Activated CD4-positive, alpha-beta T cell treated with anti-CD3 and anti-CD28 coated beads for 36 hours (primary cell): Measurements from ENCODE around the gene GGT6. TPM values are rescaled to one million over a fixed set of nuclear protein-coding genes. Genes with fewer than 3 reads are reported as not detected.
A peak's percentile ranks its signal among the peaks of the same experiment; 100 is the strongest.
"Not testable (repeated sequence)": the region's sequence is repeated elsewhere in the genome, so short reads cannot be mapped to it uniquely, and the experiment has no call there.

Experiments used
- ATAC-seq: fragments of 200-7000 bp; cut with Tn5 transposase; one replicate; pipeline ENCODE4 v1.10.0; 2021; ENCODE audit warnings: mild to moderate bottlenecking, moderate library complexity
- CTCF ChIA-PET: fragments of 350-600 bp; sonication (Branson Sonifier 250); formaldehyde crosslinking; loops from one replicate; lab custom pipeline; 2021; ENCODE audit warnings: antibody characterized with exemption; lab: Charles Lee
- POLR2A ChIA-PET: fragments of 350-600 bp; sonication (Branson Sonifier 250); formaldehyde crosslinking; loops from one replicate; lab custom pipeline; 2021; ENCODE audit warnings: antibody characterized with exemption, inconsistent platforms; lab: Charles Lee
- DNase-seq: peaks from one replicate; pipeline ENCODE4 v3.0.0-alpha.2; 2020
- H3K27ac Mint-ChIP-seq: one replicate; pipeline ENCODE4 v1.8.0; 2021; ENCODE audit warnings: mixed read lengths
- H3K27me3 Mint-ChIP-seq: one replicate; pipeline ENCODE4 v1.8.0; 2021; ENCODE audit warnings: mixed read lengths
- H3K36me3 Mint-ChIP-seq: one replicate; pipeline ENCODE4 v1.8.0; 2021; ENCODE audit warnings: low read depth, mixed read lengths
- H3K4me1 Mint-ChIP-seq: one replicate; pipeline ENCODE4 v1.8.0; 2021; ENCODE audit warnings: mixed read lengths
- H3K4me3 Mint-ChIP-seq: one replicate; pipeline ENCODE4 v1.8.0; 2021; ENCODE audit warnings: mild to moderate bottlenecking, moderate library complexity, mixed read lengths
- H3K9me3 Mint-ChIP-seq: one replicate; pipeline ENCODE4 v1.8.0; 2021; ENCODE audit warnings: low read depth, mixed read lengths
- intact Hi-C, 2 experiments: fragments of 100-400 bp; cut with DNase I in 1 of 2; cut with micrococcal nuclease in 1 of 2; formaldehyde crosslinking; loops; one replicate each; pipeline versions ENCODE4 v1.14.2 to v1.15.1; 2022 to 2024; cut with DNase I, micrococcal nuclease
- total RNA-seq, 2 experiments: library from RNA; stranded (reverse); gene quantifications; one replicate each; pipeline ENCODE4 v1.2.3, GENCODE V29; 2021

GGT6 gene
- total RNA-seq, 2 experiments from 2014 or later = not detected

DNA sequence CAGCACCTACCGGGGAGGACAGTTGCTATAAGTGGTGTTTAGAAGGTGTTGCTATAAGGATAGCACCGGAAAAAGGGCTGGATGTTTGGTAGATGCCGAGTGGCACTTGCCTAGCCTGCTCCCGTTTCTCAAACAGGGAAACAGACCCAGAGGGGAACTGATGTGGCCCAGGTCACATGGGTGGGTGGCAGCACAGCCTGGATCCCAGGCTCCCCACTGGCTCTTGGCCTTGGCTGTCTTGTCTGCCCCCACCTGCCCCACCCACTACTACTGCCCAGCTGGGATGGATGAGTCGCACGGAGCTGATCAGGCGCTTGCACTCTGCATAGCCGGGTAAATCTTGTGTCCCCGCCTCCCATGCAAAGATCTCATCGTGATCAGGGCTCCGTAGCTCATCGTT is 31.2 kb upstream of the GGT6 start:
- Mint-ChIP-seq H3K4me3 (no peak overlapping the region), H3K4me1 (peaks cover 4% of the 10 kb centered on the region), H3K36me3 (no peaks in the 10 kb centered on the region), H3K9me3 (no peaks in the 10 kb centered on the region), H3K27ac (no peak overlapping the region), H3K27me3 (peaks cover 11% of the 10 kb centered on the region)
- ATAC-seq (no peak), DNase-seq (no peak)
- POLR2A ChIA-PET = no interaction called here
- CTCF ChIA-PET = interaction anchor here (0.6 kb wide), 1 partner anchor 23 kb away, joined by 3 read pairs; no protein-coding TSS in a partner anchor
- intact Hi-C loops = no loop called here

DNA sequence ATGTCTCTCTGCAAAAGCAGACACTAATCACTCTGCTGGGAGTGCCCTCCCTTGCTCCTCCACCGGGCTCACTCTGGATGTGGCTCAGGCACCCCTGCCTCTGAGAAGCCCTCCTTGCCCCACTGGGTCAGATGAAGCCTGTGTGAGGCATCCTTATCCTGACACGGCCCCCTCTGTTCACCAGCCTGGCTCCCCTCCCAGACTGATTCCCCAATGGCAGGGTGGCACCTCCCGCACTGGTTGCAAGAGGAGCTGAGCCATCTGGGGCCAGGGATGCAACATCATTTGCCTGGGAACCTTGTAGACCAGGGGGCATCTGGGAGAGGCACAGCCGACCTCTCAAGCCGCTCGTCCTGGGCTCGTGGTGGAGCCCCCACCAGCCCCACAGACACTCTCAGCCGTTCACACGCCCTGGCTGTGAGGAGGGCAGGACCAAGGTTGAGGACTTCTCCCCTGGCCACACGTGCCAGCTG is 30.6 kb upstream of the GGT6 start:
- Mint-ChIP-seq H3K36me3 (no peaks in the 10 kb centered on the region), H3K9me3 (no peaks in the 10 kb centered on the region), H3K4me3 (no peak overlapping the region), H3K4me1 (peaks cover 4% of the 10 kb centered on the region), H3K27ac (no peak overlapping the region), H3K27me3 (peaks cover 15% of the 10 kb centered on the region)
- CTCF ChIA-PET = interaction anchor here (0.6 to 1.4 kb wide), 2 partner anchors 22 to 34 kb away, joined by 3 to 4 read pairs; no protein-coding TSS in a partner anchor
- DNase-seq (no peak), ATAC-seq (no peak)
- POLR2A ChIA-PET = no interaction called here
- intact Hi-C loops = no loop called here

DNA sequence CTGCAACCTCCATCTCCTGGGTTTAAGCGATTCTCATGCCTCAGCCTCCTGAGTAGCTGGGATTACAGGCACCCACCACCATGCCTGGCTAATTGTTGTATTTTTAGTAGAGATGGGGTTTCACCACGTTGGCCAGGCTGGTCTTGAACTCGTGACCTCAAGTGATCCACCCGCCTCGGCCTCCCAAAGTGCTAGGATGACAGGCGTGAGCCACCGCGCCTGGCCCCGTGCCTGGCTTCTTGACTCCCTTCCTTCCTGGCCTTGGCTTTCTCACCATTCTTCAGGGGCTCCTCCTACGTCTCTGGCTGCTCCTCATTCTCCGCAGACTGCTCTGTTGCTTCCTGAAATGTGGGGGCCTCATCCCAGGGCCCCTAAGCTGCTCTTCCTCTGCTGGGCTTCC is 29.7 kb upstream of the GGT6 start:
- H3K4me1 Mint-ChIP-seq, intact Hi-C loops, DNase-seq, H3K4me3 Mint-ChIP-seq, ATAC-seq, H3K27ac Mint-ChIP-seq, H3K36me3 Mint-ChIP-seq, H3K9me3 Mint-ChIP-seq: not testable (repeated sequence)
- ChIA-PET POLR2A (interaction anchor here (0.5 kb wide), 1 partner anchor 333 kb away, joined by 6 read pairs; no protein-coding TSS in a partner anchor), CTCF (interaction anchor here (0.5 to 1.4 kb wide), 2 partner anchors 11 to 35 kb away, joined by 3 to 4 read pairs; no protein-coding TSS in a partner anchor)
- H3K27me3 Mint-ChIP-seq = peaks cover 25% of the 10 kb centered on the region

DNA sequence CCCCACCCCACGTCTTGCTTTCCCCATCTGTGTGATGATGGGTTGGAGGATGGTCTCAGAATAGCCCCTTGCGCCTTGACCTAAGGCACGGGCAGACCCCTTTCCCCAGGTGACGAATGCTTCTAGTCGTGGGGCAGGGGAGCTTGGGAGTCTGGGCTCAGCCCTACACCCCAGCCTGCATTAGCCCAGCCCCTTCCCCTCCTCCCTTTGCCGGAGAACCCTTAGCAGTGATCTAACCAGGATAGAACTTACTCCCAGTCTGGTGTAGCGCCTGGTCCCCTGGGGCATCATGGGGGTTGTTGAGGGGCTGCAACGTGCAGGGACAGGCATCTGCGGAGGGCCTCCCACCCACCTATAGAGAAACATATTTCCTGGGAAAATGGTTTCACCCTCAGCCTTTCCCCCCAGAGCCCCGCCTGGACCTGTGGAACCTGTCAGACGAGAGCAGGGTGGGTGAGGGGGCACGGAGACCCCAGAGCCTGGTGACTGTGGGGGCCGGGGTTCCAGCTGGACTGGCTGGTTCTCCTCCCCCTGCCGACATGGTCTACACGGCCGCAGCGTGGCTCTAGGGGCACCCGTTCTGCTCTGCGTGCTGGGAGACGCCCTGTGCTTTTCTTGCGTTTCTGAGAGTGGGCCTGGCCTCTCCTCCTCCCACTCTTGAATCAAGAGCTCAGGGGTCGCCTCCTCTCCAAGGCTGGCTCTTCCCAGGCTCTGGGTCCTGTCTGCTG is 28.7 kb upstream of the GGT6 start:
- CTCF ChIA-PET = interaction anchor here (0.5 to 0.7 kb wide), 2 partner anchors 10 to 1896 kb away, joined by 3 read pairs; no protein-coding TSS in a partner anchor

DNA sequence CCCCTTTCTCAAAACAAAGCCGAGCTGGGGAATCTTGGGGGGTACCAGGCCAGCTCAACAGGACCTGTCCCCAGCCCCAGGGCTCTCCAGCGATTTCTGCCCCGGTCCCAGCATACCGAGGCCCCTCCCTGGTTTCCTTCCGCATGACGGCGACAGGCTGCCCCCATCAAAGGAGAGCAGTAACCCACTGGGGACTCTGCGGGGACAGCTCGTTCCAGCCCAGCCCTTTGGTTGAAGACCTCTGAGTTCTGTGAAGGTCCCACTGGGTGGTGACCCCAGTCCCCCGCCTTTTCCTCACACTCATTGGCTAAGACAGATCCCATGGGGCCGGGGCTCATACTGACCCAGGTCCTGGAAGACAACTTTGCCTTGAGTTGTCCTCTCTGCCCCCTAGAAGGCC is 28.0 kb upstream of the GGT6 start:
- ATAC-seq = no peak
- POLR2A ChIA-PET = no interaction called here
- no peaks in the 10 kb centered on the region for H3K36me3 Mint-ChIP-seq
- no peak overlapping the region for H3K4me3 Mint-ChIP-seq
- peaks cover 5% of the 10 kb centered on the region for H3K4me1 Mint-ChIP-seq
- H3K27ac Mint-ChIP-seq = no peak overlapping the region
- intact Hi-C loops = no loop called here
- H3K27me3 Mint-ChIP-seq = peaks cover 32% of the 10 kb centered on the region
- CTCF ChIA-PET = interaction anchor here (0.6 to 0.8 kb wide), 3 partner anchors 9 to 1895 kb away, joined by 3 to 4 read pairs (median 3); no protein-coding TSS in a partner anchor
- no peaks in the 10 kb centered on the region for H3K9me3 Mint-ChIP-seq
- DNase-seq = no peak

More for the DNA sequence above, 28.7 kb upstream of the GGT6 start:
- no peak for ATAC-seq
- H3K4me1 Mint-ChIP-seq = no peaks in the 10 kb centered on the region
- no peak overlapping the region for H3K4me3 Mint-ChIP-seq
- H3K36me3 Mint-ChIP-seq = no peaks in the 10 kb centered on the region
- DNase-seq = no peak
- H3K9me3 Mint-ChIP-seq = no peaks in the 10 kb centered on the region
- no peak overlapping the region for H3K27ac Mint-ChIP-seq
- peaks cover 26% of the 10 kb centered on the region for H3K27me3 Mint-ChIP-seq
- POLR2A ChIA-PET = interaction anchor here (0.5 kb wide), 1 partner anchor 334 kb away, joined by 6 read pairs; no protein-coding TSS in a partner anchor
- intact Hi-C loops = no loop called here

DNA sequence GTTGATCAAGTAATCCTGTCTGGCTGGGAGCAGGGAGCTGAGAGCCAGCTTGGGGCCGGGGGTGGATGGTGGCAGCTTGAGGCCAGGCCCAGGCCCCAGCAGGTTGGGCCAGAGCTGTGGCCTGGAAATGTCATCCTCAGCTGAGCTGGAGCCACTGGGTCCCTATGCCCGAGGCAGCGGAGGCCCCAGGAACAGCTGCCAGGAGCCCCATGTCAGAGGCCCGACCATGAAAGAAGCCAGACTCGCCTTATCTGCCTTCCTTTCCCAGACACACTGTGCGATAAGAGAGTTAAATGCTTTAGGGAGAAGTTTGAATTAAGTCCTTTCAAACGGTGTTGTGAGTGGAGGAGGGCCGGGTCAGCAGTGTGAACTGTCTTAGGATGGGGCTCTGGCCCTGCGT is 27.4 kb upstream of the GGT6 start:
- POLR2A ChIA-PET = no interaction called here

DNA sequence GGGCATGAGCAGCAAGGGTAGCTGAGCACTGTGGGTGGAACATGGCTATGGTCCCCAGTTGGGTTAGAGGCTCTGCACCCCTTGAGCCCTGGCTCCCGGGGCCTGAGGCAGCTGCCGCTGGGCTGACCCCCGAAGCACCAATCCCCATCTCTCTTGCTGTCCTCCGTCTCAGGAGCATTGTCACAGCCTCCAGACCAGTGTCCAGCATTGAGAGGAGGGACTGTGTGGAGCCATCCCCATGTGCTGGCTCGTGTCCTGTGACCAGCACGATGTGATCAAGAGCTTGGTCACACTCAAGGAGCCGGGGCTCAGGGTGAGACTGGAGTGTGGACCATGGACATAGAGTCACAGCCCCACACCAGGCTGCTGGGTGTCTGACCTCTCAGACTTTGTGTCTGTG is 26.8 kb upstream of the GGT6 start:
- H3K27ac Mint-ChIP-seq = no peak overlapping the region
- intact Hi-C loops = no loop called here
- POLR2A ChIA-PET = no interaction called here
- DNase-seq (no peak), ATAC-seq (no peak)
- no peak overlapping the region for H3K4me3 Mint-ChIP-seq
- H3K9me3 Mint-ChIP-seq = no peaks in the 10 kb centered on the region
- no peaks in the 10 kb centered on the region for H3K36me3 Mint-ChIP-seq
- H3K27me3 Mint-ChIP-seq = peaks cover 39% of the 10 kb centered on the region
- CTCF ChIA-PET = interaction anchor here (0.8 to 1.4 kb wide), 3 partner anchors 20 to 59 kb away, joined by 3 to 5 read pairs (median 3); no protein-coding TSS in a partner anchor
- H3K4me1 Mint-ChIP-seq = peaks cover 5% of the 10 kb centered on the region

More for the DNA sequence above, 27.4 kb upstream of the GGT6 start:
- Mint-ChIP-seq H3K27ac (no peak overlapping the region), H3K27me3 (peaks cover 38% of the 10 kb centered on the region), H3K4me1 (peaks cover 5% of the 10 kb centered on the region), H3K9me3 (no peaks in the 10 kb centered on the region), H3K36me3 (no peaks in the 10 kb centered on the region), H3K4me3 (no peak overlapping the region)
- ATAC-seq (no peak), DNase-seq (no peak)
- CTCF ChIA-PET = interaction anchor here (0.7 to 1.0 kb wide), 4 partner anchors 10 to 1895 kb away, joined by 3 read pairs; no protein-coding TSS in a partner anchor
- intact Hi-C loops = no loop called here

DNA sequence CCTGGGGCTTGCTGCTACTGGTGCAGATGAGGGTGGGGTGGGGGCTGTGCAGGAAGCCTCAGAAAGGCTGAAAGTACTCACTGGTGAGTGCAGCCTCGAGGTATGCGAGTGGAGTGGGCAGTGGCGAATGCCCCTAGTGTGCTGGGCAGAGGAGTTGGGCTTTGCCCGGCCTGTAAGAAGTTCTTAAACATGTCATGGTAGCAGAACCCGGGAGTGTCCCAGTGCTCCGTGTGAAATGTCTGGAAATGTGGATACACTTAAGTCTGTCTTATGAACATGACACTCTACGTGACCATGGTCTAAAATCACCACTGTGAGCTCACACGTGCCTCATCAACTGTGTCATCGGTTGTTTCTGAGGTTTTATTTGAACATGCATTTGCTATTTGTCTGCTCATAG is 25.7 kb upstream of the GGT6 start:
- intact Hi-C loops = no loop called here
- CTCF ChIA-PET = interaction anchor here (0.6 to 1.4 kb wide), 4 partner anchors 9 to 111 kb away, joined by 4 to 5 read pairs (median 4); no protein-coding TSS in a partner anchor

DNA sequence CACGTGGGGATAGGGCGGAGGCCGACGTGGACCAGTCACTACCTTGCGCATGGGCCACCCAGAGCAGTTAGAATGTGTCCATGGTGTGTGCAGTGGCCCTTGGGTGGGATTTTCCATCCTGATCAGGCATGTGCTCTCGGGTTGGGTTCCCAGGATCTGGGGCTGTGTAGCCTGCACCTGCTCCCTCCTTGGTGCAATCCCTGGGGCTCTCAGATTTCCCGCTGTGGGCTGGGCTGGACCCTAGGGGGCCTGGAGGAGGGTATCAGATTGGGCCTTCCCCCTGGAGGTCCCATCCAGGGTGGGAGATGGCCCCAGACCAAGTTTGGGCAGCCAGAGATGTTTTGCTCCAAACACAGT is 25.2 kb upstream of the GGT6 start:
- POLR2A ChIA-PET = no interaction called here
- DNase-seq = no peak

More for the DNA sequence above, 25.7 kb upstream of the GGT6 start:
- Mint-ChIP-seq H3K4me3 (no peak overlapping the region), H3K36me3 (no peaks in the 10 kb centered on the region), H3K27me3 (peaks cover 42% of the 10 kb centered on the region), H3K4me1 (peaks cover 5% of the 10 kb centered on the region), H3K27ac (no peak overlapping the region), H3K9me3 (no peaks in the 10 kb centered on the region)
- DNase-seq = no peak
- no peak for ATAC-seq
- POLR2A ChIA-PET = no interaction called here

DNA sequence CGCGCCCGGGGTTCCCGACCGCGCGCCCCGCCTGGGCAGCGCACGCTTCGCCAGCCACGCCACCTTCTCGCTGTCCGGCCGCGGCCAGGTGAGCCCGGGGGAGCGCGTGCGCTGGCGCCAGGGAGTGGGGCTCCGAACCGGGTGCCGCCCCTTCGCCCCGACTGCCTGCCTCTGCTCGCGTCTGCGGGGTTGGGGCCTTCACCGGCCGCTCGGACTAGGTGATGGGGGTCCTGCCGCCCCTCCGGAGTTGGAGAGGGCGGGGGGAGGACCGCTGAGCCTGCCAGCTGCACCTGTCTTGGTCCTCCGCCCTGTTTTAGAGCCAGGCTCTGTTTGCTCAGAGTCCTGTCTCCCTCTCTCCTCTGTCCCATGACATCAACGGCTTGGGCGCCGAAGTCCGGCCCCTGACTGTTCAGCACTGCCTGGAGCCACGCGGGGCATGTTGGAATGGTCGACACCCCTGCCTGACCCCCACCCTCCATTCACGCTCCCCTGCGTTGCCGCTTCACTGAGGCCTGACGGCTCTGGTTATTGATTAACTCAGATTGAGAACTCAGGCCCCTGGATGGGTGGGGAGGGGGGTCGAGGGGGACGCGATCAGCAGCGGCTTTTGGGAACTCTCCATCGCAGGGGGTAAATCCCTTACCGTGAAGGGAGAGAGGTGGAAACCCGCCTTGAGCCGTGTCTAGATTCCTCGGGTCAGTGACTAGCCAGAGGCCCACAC is 24.7 kb upstream of the GGT6 start:
- ChIA-PET CTCF (interaction anchor here (1.7 kb wide), 1 partner anchor 18 kb away, joined by 7 read pairs; no protein-coding TSS in a partner anchor), POLR2A (no interaction called here)
- H3K27me3 Mint-ChIP-seq = peaks cover 43% of the 10 kb centered on the region
- H3K27ac Mint-ChIP-seq = no peak overlapping the region
- H3K4me3 Mint-ChIP-seq = peak overlapping the region; percentile 12
- H3K36me3 Mint-ChIP-seq = no peaks in the 10 kb centered on the region
- DNase-seq (no peak), ATAC-seq (no peak)
- intact Hi-C loops = no loop called here
- H3K9me3 Mint-ChIP-seq = no peaks in the 10 kb centered on the region
- H3K4me1 Mint-ChIP-seq = peaks cover 5% of the 10 kb centered on the region

More for the DNA sequence above, 25.2 kb upstream of the GGT6 start:
- Mint-ChIP-seq H3K27me3 (peaks cover 45% of the 10 kb centered on the region), H3K27ac (no peak overlapping the region), H3K4me3 (no peak overlapping the region), H3K36me3 (no peaks in the 10 kb centered on the region), H3K4me1 (peaks cover 5% of the 10 kb centered on the region), H3K9me3 (no peaks in the 10 kb centered on the region)
- no peak for ATAC-seq
- CTCF ChIA-PET = interaction anchor here (1.1 to 1.2 kb wide), 2 partner anchors 9 to 17 kb away, joined by 4 read pairs; no protein-coding TSS in a partner anchor
- intact Hi-C loops = no loop called here
